ENCODE data around the gene PSMB7.

PSMB7 gene

GRCh38 chr9:124415102-124415851 lies at the start of gene PSMB7:
Gene PSMB7 (minus strand): TSS chr9:124415442. CDS start chr9:124415425, 17 bp downstream.
- DNase-seq = peak; percentile 99

GRCh38 chr9:124462739-124463138 lies 47.5 kb upstream of the PSMB7 start:
- DNase-seq = no peak

GRCh38 chr9:124458441-124458840 lies 43.2 kb upstream of the PSMB7 start:
- DNase-seq = no peak

- DNase-seq = no peak
These were observed 42.7 kb upstream of the PSMB7 start for GRCh38 chr9:124457887-124458431.

- no peak for DNase-seq
These were observed 42.0 kb upstream of the PSMB7 start for GRCh38 chr9:124457079-124457886.

- DNase-seq = no peak
These were observed 41.3 kb upstream of the PSMB7 start for GRCh38 chr9:124456341-124457078.

- no peak for DNase-seq
These were observed 40.6 kb upstream of the PSMB7 start for GRCh38 chr9:124455820-124456219.

- no peak for DNase-seq
These were observed 39.7 kb upstream of the PSMB7 start for GRCh38 chr9:124454791-124455443.

GRCh38 chr9:124454296-124454695 lies 39.1 kb upstream of the PSMB7 start:
- DNase-seq = no peak

- DNase-seq = no peak
These were observed 38.4 kb upstream of the PSMB7 start for GRCh38 chr9:124453586-124454191.

- no peak for DNase-seq
These were observed 37.8 kb upstream of the PSMB7 start for GRCh38 chr9:124452841-124453585.

GRCh38 chr9:124452326-124452725 lies 37.1 kb upstream of the PSMB7 start:
- DNase-seq = no peak

- DNase-seq = no peak
These were observed 35.9 kb upstream of the PSMB7 start for GRCh38 chr9:124450931-124451661.

- DNase-seq = peak; percentile 42
These were observed 35.1 kb upstream of the PSMB7 start, which contains the start of gene ADGRD2 for GRCh38 chr9:124450241-124450924. Gene ADGRD2 (plus strand): TSS chr9:124450451. CDS start chr9:124451667, 1,216 bp downstream.

- no peak for DNase-seq
These were observed 34.3 kb upstream of the PSMB7 start for GRCh38 chr9:124449381-124450151.

GRCh38 chr9:124448019-124448418 lies 32.8 kb upstream of the PSMB7 start:
- DNase-seq = no peak

GRCh38 chr9:124447297-124447661 lies 32.0 kb upstream of the PSMB7 start:
- DNase-seq = no peak

- no peak for DNase-seq
These were observed 28.9 kb upstream of the PSMB7 start for GRCh38 chr9:124444166-124444565.

- DNase-seq = no peak
These were observed 28.4 kb upstream of the PSMB7 start for GRCh38 chr9:124443625-124444024.
